SK-N-SH treated with all-trans-retinoic acid at 6 μM for 48 hours (cell line): ENCODE results near the gene RPL41.

Experiments
- ATAC-seq: fragments of 200-7000 bp; cut with Tn5 transposase; 3 replicates; pipeline ENCODE4 v1.9.1; 2020; ENCODE audit warnings: mild to moderate bottlenecking, moderate library complexity
- ARNTL ChIP-seq: fragments of 450-650 bp; formaldehyde crosslinking; IDR thresholded peaks from 2 replicates; pipeline ENCODE4 v1.5.0; 2020; ENCODE audit warnings: low read depth, mild to moderate bottlenecking, moderate library complexity, borderline replicate concordance
- BACH2 ChIP-seq: fragments of 250-450 bp; sonication (Bioruptor Pico); IDR thresholded peaks from 2 replicates; pipeline ENCODE4 v1.9.0; 2021; ENCODE audit warnings: mild to moderate bottlenecking, borderline replicate concordance
- CSDC2 ChIP-seq: fragments of 250-450 bp; sonication (Bioruptor Pico); IDR thresholded peaks from 2 replicates; pipeline ENCODE4 v1.5.0; 2020; ENCODE audit warnings: mild to moderate bottlenecking, moderate library complexity
- CSRNP3 ChIP-seq: fragments of 250-450 bp; sonication (Bioruptor Pico); IDR thresholded peaks from 2 replicates; pipeline ENCODE4 v1.5.1; 2021; ENCODE audit warnings: mild to moderate bottlenecking, moderate library complexity
- ESRRG ChIP-seq: fragments of 250-450 bp; sonication (Bioruptor Pico); IDR thresholded peaks from 2 replicates; pipeline ENCODE4 v1.6.1; 2021; ENCODE audit warnings: mild to moderate bottlenecking
- GLIS3 ChIP-seq: fragments of 250-450 bp; sonication (Bioruptor Pico); IDR thresholded peaks from 2 replicates; pipeline ENCODE4 v1.5.0; 2020; ENCODE audit warnings: mild to moderate bottlenecking, moderate library complexity
- ISL1 ChIP-seq: fragments of 250-450 bp; sonication (Bioruptor Pico); IDR thresholded peaks from 2 replicates; pipeline ENCODE4 v2.1.2; 2022; ENCODE audit warnings: mild to moderate bottlenecking, moderate library complexity
- OSR1 ChIP-seq: fragments of 250-450 bp; sonication (Bioruptor Pico); IDR thresholded peaks from 2 replicates; pipeline ENCODE4 v1.8.0; 2022; ENCODE audit warnings: moderate library complexity, mild to moderate bottlenecking, inconsistent platforms
- PPARA ChIP-seq: fragments of 250-450 bp; sonication (Bioruptor Pico); IDR thresholded peaks from 2 replicates; pipeline ENCODE4 v1.5.0; 2020; ENCODE audit warnings: mild to moderate bottlenecking, borderline replicate concordance
- RARB ChIP-seq: fragments of 250-450 bp; sonication (Bioruptor Pico); IDR thresholded peaks from 2 replicates; pipeline ENCODE4 v1.8.0; 2021; ENCODE audit warnings: mild to moderate bottlenecking, moderate library complexity
- SNAI2 ChIP-seq: fragments of 250-450 bp; sonication (Bioruptor Pico); IDR thresholded peaks from 2 replicates; pipeline ENCODE4 v1.5.0; 2020; ENCODE audit warnings: mild to moderate bottlenecking, moderate library complexity
- TCF4 ChIP-seq: fragments of 250-450 bp; sonication (Bioruptor Pico); IDR thresholded peaks from 2 replicates; pipeline ENCODE4 v1.8.0; 2021; ENCODE audit warnings: mild to moderate bottlenecking, moderate library complexity, borderline replicate concordance
- TOX ChIP-seq: fragments of 250-450 bp; sonication (Bioruptor Pico); IDR thresholded peaks from 2 replicates; pipeline ENCODE4 v1.8.0; 2021; ENCODE audit warnings: mild to moderate bottlenecking, moderate library complexity, borderline replicate concordance
- ZC3H10 ChIP-seq: fragments of 250-450 bp; sonication (Bioruptor Pico); IDR thresholded peaks from 2 replicates; pipeline ENCODE4 v1.5.1; 2021; ENCODE audit warnings: mild to moderate bottlenecking, moderate library complexity
- ZFP30 ChIP-seq: fragments of 450-650 bp; formaldehyde crosslinking; IDR thresholded peaks from 2 replicates; pipeline ENCODE4 v1.5.0; 2022; ENCODE audit warnings: mild to moderate bottlenecking, moderate library complexity
- ZNF565 ChIP-seq: fragments of 450-650 bp; formaldehyde crosslinking; conservative IDR thresholded peaks from 2 replicates; pipeline ENCODE4 v1.5.0; 2020; ENCODE audit warnings: low read depth, mild to moderate bottlenecking, moderate library complexity
- ZNF70 ChIP-seq: fragments of 450-650 bp; formaldehyde crosslinking; IDR thresholded peaks from 2 replicates; pipeline ENCODE4 v1.5.0; 2020; ENCODE audit warnings: mild to moderate bottlenecking, moderate library complexity
- ZNF8 ChIP-seq: fragments of 450-650 bp; formaldehyde crosslinking; IDR thresholded peaks from 2 replicates; pipeline ENCODE4 v1.5.0; 2020; ENCODE audit warnings: mild to moderate bottlenecking, moderate library complexity
- TF ChIP-seq, protein P1 (sequence below): fragments of 250-450 bp; sonication (Bioruptor Pico); IDR thresholded peaks from 2 replicates; pipeline ENCODE4 v1.8.0; 2021; ENCODE audit warnings: low read depth, mild to moderate bottlenecking, moderate library complexity, borderline replicate concordance
- TF ChIP-seq, protein P2 (sequence below): fragments of 250-450 bp; sonication (Bioruptor Pico); IDR thresholded peaks from 2 replicates; pipeline ENCODE4 v1.5.0; 2020; ENCODE audit warnings: mild to moderate bottlenecking, moderate library complexity
- TF ChIP-seq, protein P3 (sequence below): fragments of 250-450 bp; sonication (Bioruptor Pico); IDR thresholded peaks from 2 replicates; pipeline ENCODE4 v1.5.1; 2020; ENCODE audit warnings: low read depth, mild to moderate bottlenecking, moderate library complexity
- TF ChIP-seq, protein P4 (sequence below): fragments of 250-450 bp; sonication (Bioruptor Pico); IDR thresholded peaks from 2 replicates; pipeline ENCODE4 v1.8.0; 2020; ENCODE audit warnings: mild to moderate bottlenecking, moderate library complexity, borderline replicate concordance

RPL41 gene

DNA sequence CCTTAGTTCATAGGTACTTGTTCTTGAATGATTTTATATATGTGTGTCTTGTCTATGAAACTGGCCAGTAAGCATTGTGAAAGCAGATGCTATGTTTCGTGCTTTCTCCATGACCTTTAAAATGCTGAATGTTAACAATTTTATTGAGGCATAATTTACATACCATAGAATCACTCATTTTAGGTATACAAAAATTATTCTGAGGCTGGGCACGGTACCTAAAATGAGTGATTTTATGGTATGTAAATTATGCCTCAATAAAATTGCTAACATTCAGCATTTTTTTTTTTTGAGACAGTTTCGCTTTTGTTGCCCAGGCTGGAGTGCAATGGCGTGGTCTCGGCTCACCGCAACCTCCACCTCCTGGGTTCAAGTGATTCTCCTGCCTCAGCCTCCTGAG lies 18.5 kb downstream of the RPL41 start:
- ATAC-seq = no peak
- TF ChIP-seq, protein P1, sequence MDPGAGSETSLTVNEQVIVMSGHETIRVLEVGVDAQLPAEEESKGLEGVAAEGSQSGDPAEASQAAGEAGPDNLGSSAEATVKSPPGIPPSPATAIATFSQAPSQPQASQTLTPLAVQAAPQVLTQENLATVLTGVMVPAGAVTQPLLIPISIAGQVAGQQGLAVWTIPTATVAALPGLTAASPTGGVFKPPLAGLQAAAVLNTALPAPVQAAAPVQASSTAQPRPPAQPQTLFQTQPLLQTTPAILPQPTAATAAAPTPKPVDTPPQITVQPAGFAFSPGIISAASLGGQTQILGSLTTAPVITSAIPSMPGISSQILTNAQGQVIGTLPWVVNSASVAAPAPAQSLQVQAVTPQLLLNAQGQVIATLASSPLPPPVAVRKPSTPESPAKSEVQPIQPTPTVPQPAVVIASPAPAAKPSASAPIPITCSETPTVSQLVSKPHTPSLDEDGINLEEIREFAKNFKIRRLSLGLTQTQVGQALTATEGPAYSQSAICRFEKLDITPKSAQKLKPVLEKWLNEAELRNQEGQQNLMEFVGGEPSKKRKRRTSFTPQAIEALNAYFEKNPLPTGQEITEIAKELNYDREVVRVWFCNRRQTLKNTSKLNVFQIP = no peak
- no peak for TF ChIP-seq ZNF565
- TF ChIP-seq, protein P2, sequence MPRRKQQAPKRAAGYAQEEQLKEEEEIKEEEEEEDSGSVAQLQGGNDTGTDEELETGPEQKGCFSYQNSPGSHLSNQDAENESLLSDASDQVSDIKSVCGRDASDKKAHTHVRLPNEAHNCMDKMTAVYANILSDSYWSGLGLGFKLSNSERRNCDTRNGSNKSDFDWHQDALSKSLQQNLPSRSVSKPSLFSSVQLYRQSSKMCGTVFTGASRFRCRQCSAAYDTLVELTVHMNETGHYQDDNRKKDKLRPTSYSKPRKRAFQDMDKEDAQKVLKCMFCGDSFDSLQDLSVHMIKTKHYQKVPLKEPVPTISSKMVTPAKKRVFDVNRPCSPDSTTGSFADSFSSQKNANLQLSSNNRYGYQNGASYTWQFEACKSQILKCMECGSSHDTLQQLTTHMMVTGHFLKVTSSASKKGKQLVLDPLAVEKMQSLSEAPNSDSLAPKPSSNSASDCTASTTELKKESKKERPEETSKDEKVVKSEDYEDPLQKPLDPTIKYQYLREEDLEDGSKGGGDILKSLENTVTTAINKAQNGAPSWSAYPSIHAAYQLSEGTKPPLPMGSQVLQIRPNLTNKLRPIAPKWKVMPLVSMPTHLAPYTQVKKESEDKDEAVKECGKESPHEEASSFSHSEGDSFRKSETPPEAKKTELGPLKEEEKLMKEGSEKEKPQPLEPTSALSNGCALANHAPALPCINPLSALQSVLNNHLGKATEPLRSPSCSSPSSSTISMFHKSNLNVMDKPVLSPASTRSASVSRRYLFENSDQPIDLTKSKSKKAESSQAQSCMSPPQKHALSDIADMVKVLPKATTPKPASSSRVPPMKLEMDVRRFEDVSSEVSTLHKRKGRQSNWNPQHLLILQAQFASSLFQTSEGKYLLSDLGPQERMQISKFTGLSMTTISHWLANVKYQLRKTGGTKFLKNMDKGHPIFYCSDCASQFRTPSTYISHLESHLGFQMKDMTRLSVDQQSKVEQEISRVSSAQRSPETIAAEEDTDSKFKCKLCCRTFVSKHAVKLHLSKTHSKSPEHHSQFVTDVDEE (CRISPR knock-in tag) = no peak

DNA sequence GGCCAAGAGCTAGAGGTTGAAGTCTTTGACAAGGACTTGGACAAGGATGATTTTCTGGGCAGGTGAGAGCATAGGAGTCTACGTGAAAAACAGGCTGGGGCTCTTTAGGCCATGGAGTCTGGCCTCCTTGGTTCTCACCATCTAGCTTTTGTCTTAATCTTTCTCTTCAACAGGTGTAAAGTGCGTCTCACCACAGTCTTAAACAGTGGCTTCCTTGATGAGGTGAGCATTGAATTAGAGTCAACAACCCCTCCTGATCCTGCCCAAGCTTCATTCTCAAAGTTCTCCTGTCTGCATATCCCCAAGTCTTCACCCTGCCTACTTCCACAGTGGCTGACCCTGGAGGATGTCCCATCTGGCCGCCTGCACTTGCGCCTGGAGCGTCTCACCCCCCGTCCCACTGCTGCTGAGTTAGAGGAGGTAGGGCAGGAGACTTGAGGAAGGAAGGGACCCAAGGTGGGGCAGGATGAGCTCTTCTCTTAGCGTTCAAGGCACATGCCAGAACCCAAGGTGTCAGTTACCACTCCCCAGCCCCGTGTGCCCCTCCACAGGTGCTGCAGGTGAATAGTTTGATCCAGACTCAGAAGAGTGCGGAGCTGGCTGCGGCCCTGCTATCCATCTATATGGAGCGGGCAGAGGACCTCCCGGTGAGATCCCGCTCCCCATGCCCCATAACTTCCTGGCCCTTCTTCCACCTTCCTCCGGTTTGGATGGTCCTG lies 21.6 kb downstream of the RPL41 start:
- no peak for TF ChIP-seq RARB
- TF ChIP-seq BACH2 (CRISPR knock-in tag) = no peak
- no peak for TF ChIP-seq TCF4
- no peak for ATAC-seq

- TF ChIP-seq TCF4 = no peak
- no peak for TF ChIP-seq SNAI2 (CRISPR knock-in tag)
- no peak for TF ChIP-seq ISL1 (CRISPR knock-in tag)
- TF ChIP-seq CSRNP3 (CRISPR knock-in tag) = no peak
- no peak for TF ChIP-seq ZNF565
- no peak for TF ChIP-seq ZC3H10
- TF ChIP-seq OSR1 (CRISPR knock-in tag) = no peak
- TF ChIP-seq ESRRG = no peak
- ATAC-seq = no peak
Observed at GRCh38 chr12:56141946-56142784, 25.7 kb downstream of the RPL41 start.

- TF ChIP-seq ZNF70 (CRISPR knock-in tag) (no peak), CSDC2 (CRISPR knock-in tag) (no peak), OSR1 (CRISPR knock-in tag) (no peak), PPARA (CRISPR knock-in tag) (no peak), ZNF8 (no peak)
- ATAC-seq = no peak
Observed at GRCh38 chr12:56143217-56143616, 26.8 kb downstream of the RPL41 start.

DNA sequence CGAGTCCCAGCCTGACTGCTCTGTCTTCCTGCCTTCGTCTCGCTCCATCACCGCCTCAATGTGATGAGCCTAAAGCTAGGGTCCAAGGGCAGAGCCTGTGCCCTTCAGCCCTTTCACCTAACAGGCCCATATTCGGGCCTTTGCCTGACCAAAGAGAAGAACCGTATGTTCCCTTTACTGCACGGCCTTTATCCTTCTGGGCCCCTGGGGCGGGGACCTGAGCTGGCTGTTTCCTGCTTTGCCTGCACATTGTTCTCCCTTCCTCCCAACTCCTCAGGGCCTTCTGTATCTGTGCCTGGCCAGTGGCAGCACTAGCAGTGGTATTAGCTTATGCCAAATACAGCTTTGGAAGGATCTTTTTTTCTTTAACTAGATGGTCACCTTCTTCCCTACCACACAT lies 27.4 kb downstream of the RPL41 start:
- TF ChIP-seq ZFP30 (CRISPR knock-in tag) = no peak
- TF ChIP-seq ZC3H10 = no peak
- no peak for ATAC-seq

DNA sequence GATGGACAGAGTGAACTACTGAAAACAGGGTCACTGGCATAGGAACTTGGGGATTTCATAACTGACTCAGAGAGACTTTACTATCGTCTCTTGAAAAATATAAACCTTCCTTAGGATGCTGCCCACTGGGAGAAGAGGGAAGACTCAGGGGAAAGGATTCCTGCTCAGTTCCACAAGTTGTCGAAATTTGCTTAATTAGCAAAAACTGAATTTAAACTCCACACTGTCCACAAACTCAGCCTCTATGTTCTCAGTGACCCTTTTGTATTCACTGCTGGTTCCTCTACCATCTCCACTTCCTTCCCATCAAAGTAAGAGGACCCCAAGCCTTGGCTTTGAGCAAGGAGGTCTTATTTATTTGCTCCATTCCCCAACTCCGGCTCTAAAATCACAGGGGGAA lies 28.8 kb downstream of the RPL41 start:
- ATAC-seq = no peak

More for the DNA sequence above, 28.8 kb downstream of the RPL41 start:
- TF ChIP-seq TOX = no peak
- TF ChIP-seq RARB = no peak
- no peak for TF ChIP-seq ISL1 (CRISPR knock-in tag)
- no peak for TF ChIP-seq CSDC2 (CRISPR knock-in tag)
- TF ChIP-seq ZNF8 = no peak
- no peak for TF ChIP-seq ZC3H10
- no peak for TF ChIP-seq ARNTL (CRISPR knock-in tag)
- no peak for TF ChIP-seq ZFP30 (CRISPR knock-in tag)
- TF ChIP-seq ZNF565 = no peak
- TF ChIP-seq, protein P3, sequence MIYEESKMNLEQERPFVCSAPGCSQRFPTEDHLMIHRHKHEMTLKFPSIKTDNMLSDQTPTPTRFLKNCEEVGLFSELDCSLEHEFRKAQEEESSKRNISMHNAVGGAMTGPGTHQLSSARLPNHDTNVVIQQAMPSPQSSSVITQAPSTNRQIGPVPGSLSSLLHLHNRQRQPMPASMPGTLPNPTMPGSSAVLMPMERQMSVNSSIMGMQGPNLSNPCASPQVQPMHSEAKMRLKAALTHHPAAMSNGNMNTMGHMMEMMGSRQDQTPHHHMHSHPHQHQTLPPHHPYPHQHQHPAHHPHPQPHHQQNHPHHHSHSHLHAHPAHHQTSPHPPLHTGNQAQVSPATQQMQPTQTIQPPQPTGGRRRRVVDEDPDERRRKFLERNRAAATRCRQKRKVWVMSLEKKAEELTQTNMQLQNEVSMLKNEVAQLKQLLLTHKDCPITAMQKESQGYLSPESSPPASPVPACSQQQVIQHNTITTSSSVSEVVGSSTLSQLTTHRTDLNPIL (CRISPR knock-in tag) = no peak
- no peak for TF ChIP-seq ESRRG
- TF ChIP-seq ZNF70 (CRISPR knock-in tag) = no peak
- TF ChIP-seq, protein P4, sequence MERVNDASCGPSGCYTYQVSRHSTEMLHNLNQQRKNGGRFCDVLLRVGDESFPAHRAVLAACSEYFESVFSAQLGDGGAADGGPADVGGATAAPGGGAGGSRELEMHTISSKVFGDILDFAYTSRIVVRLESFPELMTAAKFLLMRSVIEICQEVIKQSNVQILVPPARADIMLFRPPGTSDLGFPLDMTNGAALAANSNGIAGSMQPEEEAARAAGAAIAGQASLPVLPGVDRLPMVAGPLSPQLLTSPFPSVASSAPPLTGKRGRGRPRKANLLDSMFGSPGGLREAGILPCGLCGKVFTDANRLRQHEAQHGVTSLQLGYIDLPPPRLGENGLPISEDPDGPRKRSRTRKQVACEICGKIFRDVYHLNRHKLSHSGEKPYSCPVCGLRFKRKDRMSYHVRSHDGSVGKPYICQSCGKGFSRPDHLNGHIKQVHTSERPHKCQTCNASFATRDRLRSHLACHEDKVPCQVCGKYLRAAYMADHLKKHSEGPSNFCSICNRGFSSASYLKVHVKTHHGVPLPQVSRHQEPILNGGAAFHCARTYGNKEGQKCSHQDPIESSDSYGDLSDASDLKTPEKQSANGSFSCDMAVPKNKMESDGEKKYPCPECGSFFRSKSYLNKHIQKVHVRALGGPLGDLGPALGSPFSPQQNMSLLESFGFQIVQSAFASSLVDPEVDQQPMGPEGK = no peak
- TF ChIP-seq GLIS3 = no peak
